DOHH2 (cell line): Measurements from ENCODE around the gene DSCAML1.

Experiments
- EZH2phosphoT487 ChIP-seq: fragments of 200-600 bp; sonication (generic); IDR thresholded peaks from 2 replicates; pipeline ENCODE4 v1.6.1; 2017; ENCODE audit warnings: borderline replicate concordance, mild to moderate bottlenecking, antibody characterized with exemption, low read length, moderate library complexity, mixed read lengths
- TF ChIP-seq, protein P1 (sequence below): fragments of 200-600 bp; sonication (generic); IDR thresholded peaks from one replicate; pipeline ENCODE4 v1.5.1; 2014; ENCODE audit warnings: antibody characterized with exemption, mild to moderate bottlenecking, low read depth, low read length; ENCODE audit not compliant: poor library complexity, severe bottlenecking

DNA sequence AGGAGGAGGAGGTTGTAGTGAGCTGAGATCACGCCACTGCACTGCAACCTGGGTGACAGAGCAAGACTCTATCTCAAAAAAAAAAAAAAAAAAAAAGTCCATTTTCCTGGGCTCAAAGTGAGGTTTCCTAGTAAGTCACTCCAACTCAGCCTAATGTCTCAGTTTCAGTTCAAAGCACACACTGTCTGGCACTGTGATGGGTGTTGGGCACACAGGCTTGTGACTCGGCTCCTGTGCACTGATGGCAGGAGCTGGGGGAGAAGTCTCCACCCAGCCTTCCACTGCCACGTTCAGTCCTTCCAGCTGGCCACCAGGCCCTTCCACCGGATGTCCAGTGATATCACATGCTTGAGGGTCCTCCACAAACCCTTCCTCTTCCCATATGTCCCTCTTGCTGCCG is 283.4 kb downstream of the DSCAML1 start:
- no peak for TF ChIP-seq EZH2phosphoT487
- TF ChIP-seq, protein P1, sequence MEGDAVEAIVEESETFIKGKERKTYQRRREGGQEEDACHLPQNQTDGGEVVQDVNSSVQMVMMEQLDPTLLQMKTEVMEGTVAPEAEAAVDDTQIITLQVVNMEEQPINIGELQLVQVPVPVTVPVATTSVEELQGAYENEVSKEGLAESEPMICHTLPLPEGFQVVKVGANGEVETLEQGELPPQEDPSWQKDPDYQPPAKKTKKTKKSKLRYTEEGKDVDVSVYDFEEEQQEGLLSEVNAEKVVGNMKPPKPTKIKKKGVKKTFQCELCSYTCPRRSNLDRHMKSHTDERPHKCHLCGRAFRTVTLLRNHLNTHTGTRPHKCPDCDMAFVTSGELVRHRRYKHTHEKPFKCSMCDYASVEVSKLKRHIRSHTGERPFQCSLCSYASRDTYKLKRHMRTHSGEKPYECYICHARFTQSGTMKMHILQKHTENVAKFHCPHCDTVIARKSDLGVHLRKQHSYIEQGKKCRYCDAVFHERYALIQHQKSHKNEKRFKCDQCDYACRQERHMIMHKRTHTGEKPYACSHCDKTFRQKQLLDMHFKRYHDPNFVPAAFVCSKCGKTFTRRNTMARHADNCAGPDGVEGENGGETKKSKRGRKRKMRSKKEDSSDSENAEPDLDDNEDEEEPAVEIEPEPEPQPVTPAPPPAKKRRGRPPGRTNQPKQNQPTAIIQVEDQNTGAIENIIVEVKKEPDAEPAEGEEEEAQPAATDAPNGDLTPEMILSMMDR, result no peak
